ENCODE results near the gene CDHR2.
"Not testable (repeated sequence)": the region's sequence is repeated elsewhere in the genome, so short reads cannot be mapped to it uniquely, and the experiment has no call there.

Gene CDHR2

DNA sequence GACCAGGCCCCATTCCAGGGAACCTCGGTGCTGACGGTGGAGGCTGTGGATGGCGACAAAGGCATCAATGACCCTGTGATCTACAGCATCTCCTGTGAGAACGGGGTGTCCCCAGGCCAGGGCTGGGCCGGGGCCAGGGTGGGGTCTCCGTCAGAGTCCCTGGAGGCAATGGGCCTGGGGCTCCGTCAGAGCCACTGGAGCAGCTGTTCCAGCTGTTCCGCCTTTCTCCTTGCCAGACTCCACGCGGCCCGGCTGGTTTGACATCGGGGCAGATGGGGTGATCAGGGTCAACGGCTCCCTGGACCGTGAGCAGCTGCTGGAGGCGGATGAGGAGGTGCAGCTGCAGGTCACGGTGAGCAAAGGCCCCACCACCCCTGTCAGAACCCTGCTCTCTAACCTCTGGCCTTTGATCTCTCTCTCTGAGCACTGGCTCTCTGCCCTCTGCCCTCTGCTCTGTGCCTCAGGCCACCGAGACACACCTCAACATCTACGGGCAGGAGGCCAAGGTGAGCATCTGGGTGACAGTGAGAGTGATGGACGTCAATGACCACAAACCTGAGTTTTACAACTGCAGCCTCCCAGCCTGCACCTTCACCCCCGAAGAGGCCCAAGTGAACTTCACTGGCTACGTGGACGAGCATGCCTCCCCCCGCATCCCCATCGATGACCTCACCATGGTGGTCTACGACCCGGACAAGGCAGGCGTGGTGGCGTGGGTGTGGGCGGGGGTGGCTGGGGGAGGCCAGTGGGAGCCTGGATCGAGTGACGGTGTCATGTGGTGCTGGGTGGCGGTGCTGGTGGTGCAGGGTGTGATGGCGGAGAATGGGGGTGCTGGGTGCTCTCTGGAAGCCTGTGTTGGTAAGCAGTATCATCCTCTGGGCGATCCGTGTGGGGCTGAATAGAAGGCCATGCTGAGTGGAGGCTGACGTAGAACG is 26.6 kb downstream of the CDHR2 start:
- DNase-seq, result no peak

DNA sequence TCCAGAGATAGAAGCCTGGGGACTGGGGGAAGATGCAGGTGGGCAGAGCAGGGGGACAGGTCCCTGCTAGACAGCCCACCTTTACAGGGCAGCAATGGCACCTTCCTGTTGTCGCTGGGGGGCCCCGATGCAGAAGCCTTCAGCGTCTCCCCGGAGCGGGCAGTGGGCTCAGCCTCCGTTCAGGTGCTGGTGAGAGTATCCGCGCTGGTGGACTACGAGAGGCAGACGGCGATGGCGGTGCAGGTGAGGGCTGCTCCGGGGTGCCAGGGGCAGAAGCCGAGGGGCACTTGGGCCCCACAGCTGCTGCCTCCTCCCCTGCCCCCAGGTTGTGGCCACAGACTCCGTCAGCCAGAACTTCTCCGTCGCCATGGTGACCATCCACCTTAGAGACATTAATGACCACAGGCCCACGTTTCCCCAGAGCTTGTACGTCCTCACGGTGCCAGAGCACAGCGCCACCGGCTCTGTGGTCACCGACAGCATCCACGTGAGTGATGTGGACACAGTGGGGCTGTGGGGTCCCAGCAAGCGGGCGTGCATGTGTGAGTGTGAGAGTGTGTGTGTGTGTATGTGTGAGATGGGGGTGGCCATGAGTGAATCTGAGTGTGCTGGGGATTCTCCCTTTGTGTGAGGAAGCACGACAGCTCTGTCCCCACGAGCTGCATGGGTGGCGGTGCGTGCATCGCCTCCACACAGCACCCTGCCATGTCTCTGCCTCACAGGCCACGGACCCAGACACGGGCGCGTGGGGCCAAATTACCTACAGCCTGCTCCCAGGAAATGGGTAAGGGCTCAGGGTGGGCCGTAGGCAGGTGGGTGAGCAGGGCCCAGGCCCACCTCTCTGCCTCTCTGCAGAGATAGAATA is 28.4 kb downstream of the CDHR2 start:
- DNase-seq, result no peak

DNA sequence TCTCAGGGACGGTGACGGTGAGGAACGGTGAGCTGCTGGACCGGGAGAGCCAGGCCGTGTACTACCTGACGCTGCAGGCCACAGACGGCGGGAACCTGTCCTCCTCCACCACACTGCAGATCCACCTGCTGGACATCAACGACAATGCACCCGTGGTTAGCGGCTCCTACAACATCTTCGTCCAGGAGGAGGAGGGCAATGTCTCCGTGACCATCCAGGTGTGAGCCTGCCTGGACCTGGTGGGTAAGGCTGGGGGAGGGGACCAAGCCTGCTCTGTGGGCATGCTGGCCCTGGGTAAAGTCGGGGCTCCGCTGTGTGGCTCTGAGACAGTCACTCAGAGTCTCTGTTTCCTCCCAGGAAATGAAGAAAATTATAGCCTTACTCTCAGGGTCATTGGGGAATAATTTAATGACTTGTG is 29.3 kb downstream of the CDHR2 start:
- DNase-seq, result peak; percentile 39

DNA sequence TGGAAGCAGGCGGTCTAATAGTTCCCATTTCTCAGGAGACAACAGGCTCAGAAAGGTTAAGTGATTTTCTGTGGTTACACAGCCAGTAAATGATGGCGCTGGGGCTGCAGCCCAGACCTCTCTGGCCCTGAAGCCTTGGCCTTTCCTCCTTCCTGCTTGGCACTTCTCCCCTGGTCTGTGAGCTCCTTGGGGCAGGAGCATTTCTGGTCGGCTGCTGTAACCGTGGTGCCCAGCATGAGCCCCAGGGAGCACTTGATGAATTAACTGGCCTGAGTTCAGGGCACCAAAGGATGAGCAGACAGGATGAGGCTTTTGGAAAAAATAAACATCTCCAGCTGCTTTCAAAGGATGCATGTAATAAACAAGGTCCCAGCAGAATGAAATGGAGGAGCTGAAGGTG is 30.2 kb downstream of the CDHR2 start:
- no peak for DNase-seq

DNA sequence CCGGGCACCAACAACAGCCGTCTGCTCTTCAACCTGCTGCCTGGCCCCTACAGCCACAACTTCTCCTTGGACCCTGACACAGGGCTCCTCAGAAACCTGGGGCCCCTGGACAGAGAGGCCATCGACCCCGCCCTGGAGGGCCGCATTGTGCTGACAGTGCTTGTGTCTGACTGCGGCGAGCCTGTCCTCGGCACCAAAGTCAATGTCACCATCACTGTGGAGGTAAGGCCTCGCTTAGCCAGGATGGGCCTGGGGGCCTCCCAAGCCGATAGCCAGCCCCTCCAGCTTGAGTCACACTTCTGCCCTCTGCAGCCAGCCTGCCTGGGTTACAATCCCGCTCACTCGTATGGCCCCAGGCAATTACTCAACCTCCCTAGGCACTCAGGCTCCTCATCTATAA is 32.2 kb downstream of the CDHR2 start:
- DNase-seq, result no peak

DNA sequence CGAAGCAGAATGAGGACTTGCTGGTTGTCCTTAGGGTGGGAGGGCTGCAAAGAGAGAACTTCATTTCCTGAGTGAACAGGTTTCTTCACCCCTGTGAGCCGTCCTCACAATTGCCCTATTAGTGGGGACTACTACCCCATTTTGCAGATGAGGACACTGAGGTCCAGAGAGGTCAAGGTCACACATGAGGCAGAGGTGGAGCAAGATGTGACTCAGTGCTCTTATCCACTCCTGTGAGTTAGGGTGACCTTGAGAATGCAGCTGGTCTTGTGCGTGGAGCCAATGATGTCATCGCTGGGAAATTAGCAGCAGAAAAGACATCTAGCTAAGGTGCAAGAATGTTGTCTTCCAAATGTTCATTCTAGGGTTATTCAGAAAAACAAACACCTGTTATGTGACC is 33.9 kb downstream of the CDHR2 start:
- DNase-seq, result no peak

DNA sequence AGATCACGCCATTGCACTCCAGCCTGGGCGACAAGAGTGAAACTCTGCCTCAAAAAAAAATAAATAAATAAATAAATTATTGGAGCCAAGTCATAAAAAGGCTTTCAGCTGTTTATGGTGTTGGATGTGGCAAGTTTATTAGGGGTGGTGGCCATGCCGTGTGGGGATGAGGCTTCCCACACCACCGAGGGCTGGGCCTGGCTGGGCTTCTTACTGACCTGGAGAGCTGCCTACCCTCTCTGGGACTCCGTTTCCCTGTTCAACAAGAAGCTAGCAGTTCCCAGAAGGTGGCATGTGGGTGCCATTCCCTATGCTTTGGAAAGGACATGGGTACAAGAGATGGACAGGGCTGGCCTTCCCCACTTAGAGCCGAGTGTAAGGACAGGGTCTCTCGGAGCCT is 38.3 kb downstream of the CDHR2 start:
- no peak for DNase-seq

DNA sequence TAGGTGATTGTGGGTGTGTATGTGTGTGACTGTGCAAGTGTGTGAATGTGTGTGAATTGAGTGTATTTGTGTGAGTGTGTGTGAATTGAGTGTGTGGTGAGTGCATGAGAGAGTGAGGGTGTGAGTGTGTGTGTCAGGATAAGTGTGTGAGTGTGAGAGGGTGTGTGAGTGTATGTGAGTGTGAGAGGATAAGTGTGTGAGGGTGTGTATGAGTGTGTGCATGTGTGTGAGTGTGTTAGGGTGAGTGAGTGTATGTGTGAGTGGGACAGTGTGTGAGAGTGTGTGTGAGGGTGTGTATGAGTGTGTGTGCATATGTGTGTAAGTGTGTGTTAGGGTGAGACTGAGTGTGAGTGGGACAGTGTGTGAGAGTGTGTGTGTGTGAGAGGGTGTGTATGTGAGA is 39.2 kb downstream of the CDHR2 start:
- DNase-seq, result no peak

DNA sequence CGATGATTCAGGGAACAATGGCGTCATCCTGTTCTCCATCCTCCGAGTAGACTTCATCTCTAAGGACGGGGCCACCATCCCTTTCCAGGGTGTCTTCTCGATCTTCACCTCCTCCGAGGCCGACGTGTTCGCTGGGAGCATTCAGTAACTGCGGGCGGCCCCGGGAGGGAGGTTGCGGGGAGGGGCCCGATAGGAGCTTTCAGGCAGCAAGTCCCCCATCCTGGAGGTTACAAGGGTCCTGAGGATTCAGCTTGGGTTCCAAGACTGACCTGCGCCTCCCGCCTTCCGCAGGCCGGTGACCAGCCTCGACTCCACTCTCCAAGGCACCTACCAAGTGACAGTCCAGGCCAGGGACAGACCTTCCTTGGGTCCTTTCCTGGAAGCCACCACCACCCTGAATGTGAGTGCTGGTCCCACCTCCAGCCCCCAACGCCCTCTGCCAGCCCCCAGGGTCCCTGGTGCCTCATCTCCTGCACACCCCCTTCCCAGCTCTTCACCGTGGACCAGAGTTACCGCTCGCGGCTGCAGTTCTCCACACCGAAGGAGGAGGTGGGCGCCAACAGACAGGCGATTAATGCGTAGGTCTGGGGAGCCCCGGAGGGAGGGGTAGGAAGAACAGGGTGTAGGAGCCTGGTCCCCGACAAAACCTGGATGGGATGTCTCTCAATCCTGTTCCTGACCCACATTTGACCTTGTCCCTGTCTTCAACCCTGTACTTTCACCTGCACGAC is 40.1 kb downstream of the CDHR2 start:
- DNase-seq, result no peak

DNA sequence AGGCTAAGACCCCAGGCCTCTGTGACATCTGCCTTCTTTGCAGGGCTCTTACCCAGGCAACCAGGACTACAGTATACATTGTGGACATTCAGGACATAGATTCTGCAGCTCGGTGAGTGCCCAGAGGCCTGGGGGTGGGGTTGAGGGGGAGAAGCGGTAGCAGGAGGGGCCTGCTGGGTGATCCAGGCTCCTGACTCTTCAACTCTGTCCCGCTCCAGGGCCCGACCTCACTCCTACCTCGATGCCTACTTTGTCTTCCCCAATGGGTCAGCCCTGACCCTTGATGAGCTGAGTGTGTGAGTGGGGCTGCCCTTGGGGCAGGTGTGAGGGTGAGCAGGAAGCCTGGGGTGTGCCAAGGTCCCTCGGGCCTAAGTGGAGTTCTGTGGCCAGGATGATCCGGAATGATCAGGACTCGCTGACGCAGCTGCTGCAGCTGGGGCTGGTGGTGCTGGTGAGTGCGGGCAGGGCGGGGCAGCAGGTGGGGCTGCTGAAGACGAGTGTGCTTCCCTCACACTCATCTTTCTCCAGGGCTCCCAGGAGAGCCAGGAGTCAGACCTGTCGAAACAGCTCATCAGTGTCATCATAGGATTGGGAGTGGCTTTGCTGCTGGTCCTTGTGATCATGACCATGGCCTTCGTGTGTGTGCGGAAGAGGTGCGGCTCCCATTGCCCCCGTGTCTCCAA is 41.0 kb downstream of the CDHR2 start:
- no peak for DNase-seq

DNA sequence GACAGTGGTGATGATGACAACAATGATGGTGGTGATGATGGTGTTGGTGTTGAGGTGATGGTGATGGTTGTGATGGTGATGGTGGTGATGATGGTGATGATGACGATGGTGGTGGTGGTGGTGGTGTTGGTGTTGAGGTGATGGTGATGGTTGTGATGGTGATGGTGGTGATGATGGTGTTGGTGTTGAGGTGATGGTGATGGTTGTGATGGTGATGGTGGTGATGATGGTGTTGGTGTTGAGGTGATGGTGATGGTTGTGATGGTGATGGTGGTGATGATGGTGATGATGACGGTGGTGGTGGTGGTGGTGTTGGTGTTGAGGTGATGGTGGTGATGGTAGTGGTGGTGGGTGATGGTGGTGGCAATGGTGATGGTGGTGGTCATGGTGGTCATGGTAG is 42.5 kb downstream of the CDHR2 start:
- not testable (repeated sequence) for DNase-seq

DNA sequence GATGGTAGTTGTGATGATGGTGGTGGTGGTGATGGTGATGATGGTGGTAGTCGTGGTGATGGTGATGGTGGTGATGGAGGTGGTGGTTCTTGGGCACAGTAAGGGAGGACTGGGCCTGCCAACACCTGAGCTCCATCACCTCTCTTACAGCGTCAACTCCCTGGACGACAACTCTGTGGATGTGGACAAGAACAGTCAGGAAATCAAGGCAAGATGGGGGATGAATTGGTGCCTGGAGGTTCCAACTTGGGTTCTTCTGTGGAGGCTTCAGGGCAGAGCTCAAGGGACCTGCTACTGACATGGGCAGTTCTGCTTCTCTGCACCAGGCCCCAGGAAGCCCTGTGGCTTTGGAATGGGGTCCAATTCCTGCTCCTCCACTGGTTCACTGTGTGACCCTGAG is 43.4 kb downstream of the CDHR2 start:
- DNase-seq, result no peak

DNA sequence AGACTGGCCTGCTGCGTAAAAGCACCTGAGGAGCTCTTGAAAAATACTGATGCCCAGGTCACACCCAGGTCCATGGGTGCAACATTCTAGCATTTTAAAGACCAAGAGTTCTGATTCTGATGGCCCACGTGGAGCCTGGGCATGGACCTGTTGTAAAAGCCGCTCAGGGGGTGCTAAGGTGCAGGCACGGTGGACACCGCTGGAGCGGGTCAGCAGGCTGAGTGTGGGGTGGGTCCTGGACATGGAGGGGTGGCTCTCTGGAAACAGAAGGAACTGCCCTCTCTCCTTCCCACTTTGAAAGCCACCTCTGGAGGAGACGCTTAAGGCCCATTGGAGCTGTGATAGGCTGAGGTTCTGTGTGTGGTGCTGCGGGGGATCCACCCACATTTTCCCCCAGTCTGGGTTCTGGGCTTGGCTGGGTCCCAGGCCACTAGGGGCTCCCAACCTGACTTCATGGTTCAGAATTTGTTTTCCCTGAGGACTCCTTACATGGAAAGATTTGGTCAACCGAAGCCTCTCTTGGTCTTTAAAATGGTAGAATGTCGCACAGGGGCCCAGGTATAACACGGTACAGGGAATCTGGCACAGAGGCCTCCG is 44.2 kb downstream of the CDHR2 start:
- DNase-seq, result no peak

DNA sequence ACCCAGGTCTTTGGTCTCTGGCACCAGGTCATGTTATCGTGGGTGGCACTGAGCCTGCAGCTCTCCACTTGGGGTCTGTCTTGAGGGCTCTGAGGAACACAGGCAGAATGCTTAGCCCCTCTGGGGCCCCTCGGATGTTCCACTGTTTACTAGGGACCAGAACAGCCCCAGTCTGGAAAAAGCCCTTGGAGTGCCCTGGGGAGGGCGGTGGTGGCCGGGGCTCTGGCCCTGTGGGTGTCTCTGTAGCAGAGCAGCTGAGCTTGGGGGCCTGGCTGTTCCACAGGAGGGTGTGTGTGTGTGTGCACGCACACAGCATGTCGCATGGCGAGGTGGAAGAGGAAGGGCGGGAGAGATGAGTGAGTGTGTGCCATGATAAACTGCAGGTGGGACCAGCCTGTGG is 45.4 kb downstream of the CDHR2 start:
- DNase-seq, result no peak

DNA sequence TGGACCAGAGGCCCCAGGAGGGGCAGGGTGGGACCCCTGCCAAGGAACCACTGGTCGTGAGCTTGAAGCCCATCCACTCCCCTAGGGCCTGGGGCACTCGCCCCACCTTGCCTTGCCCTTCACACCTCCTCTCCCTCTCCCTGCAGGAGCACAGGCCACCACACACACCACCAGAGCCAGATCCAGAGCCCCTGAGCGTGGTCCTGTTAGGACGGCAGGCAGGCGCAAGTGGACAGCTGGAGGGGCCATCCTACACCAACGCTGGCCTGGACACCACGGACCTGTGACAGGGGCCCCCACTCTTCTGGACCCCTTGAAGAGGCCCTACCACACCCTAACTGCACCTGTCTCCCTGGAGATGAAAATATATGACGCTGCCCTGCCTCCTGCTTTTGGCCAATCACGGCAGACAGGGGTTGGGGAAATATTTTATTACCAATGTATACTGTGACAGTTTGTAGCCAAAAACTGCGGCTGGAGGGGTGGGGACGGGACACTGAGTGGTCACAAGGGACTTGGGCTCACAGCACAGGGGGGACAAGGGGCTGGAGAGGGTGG is 46.3 kb downstream of the CDHR2 start:
- no peak for DNase-seq

DNA sequence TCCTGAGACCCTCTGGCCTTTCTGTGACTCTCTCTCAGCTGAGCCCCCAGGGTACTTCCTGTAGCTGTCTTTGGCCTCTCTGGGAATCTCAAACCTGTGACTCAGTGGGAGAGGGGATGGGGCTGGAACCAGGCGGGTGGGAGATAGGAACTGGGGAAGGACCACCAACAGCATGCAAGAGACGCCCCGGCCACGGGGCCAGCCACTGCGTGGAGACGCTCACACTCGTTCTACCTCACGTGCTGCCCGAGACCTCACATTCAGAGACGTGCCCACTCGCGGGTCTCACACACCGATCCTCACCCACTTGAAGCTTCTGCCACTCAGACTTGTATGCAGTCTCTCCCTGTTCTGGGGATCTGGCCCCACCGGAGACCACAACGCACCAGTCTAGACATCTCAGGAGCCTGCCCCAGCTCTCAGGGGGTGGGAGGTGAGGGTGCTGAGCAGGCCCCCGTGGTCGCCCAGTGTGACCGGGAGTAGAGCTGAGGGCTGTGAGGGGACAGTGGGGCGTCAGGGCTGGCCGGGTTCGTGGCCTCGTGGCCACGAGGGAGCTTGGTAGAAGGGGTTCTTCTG is 47.0 kb downstream of the CDHR2 start:
- DNase-seq, result no peak

DNA sequence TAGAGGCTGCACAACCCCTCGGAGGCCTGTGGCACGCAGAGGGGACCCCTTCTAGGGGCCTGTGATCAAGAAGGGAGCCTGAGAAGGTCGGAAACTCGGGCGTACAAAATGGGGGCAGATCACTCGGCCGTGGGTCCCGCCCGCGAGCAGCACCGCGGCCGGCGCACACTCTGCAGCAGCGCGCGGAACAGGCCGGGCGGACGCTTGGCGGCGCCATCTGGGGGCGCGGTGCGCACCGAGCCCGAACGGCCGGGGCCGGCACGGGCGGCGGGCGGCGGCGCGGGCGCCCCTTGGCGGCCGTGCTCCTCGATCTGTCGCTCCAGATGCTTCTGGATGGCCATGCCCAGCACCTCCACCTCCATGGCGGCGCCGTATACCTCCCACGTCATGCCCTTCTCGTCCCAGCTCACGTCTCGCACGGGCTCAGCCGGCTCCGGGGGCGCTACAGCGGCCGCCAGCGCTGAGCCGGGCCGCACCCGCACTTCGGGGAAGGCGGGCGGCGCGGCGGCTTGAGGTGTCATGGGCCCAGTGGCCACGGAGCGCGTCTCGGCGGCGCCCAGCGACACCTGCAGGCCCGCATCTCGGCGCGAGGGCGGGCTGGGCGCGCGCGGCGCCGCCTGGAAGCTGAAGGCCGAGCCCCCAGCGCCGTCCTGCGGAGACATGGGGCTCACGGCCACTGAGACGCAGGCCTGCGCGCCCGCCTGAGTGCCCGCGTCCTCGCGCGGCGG is 47.7 kb downstream of the CDHR2 start:
- DNase-seq, result peak; percentile 71

DNA sequence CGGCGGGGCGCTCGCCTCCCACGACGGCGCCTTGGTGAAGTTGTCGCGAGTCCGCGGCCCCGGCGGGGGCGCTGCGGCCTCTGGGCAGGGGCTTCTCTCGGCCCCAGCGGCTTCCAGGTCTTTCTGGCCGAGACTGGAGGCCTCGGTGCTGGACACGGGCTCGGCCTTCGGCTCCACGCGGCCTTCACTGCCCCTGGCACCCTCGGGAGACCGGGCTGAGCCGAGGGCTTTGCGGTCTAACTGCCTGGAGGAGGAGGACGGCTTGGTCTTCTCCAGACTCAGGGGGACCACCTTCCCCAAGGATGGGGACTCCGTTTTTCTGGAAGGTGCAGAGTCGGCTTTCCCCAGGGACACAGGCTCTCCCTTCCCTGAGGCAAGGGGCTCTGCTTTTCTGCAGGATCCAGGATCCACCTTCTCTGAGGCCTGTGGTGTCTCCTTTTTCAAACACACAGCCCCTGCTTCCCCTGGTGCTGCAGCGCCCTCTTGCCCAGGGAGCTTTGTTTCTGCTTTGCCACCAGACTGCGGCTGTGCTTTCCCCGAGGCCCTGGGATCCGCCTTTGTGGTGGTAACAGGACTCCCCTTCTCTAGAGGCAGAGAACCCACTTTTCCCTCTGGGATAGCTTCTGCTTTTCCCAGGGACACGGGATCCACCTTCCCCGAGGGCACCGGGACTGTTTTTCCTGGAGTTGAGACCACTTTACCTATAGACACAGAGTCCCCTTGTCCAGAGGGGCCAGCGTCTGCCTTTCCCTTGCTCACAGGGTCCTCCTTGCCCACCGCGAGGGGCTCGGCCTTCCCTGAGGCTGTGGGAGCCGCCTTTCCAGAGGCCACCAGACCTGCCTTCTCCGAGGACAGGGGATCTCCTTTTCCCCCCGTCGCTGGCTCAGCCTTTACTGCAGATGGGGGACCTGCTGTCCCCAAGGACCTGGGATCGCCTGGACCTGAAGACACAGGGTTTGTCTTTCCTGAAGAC is 48.6 kb downstream of the CDHR2 start:
- no peak for DNase-seq

DNA sequence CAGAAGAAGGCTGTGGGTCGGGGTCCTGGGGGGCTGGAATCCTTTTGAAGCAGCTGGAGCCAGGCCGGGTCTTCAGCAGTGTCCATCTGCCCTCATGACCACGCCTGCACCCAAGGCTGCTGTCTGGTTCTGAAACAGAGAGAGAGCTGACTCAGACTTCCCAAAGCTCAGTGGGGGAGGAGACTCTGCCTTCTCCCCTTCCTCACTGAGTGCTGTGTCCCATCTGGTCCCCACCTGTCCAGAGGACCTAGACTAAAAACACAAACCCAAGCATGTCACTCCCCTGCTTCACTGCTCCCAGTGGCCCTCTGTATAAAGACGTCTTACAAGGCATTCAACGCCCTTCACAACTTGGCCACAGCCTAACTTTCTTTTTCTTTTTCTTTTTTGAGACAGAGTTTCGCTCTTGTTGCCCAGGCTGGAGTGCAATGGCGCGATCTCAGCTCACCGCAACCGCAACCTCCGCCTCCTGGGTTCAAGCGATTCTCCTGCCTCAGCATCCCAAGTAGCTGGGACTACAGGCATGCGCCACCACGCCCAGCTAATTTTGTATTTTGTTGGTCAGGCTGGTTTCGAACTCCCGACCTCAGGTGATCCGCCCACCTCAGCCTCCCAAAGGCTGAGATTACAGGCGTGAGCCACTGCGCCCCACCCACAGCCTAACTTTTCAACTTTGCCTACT is 50.7 kb downstream of the CDHR2 start:
- not testable (repeated sequence) for DNase-seq

Data from CD4-positive, alpha-beta T cell treated with Interferon gamma for 1 hour (primary cell).